Measurements from ENCODE around the gene TBRG4.

The TBRG4 gene

DNA sequence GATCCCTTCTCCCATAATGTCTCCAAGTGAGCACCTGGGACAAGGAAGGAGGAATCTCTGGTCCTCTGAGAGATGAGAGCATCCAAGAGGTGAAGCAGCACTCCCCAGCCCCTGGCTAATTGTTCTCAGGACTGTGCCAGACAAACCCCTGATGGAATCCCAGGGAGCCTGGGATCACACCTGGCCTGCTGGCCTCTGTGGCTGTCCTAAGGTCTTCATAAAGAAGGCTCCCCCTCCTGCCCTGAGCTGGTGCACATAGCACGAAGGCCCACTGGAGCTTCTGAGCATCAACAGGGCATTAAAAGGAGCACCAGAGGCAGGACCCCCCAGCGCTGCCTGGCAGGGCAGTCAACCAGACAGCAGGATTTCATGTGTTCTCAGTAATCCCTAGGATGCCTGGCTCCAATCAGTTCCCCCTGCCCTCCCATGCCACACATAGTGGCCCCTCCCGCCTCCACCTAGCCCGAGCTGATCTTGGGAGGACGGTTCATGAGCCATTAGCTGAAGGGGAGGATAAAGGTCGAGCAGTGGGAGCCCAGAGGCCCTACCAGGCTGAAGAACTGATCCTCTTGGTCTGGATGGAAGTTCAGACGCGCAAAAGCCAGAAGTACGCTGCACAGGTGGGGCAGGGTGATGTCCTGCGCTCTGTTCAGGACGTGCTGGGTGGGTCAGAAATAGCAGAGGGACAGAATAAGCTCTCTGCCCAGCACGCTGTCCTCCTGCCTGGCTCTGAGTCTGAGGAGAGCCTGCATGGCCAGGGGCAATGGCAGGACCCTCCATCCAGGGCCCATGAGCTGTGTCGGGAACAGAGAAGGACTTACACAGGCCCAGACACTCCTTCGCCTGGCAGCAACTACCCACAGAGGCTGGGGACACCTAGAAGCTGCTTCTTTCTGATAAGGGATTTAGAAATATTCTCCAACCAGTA, 8.4 kb downstream of the TBRG4 start:
- H3K9me2 ChIP-seq (replicated peaks; ENCODE audit: low read depth, low read length), result no peaks in the 10 kb centered on the region
- no peak overlapping the region for H3K4me2 ChIP-seq (ENCODE audit: low read depth, low read length, poor library complexity, severe bottlenecking)
- H3K4me1 ChIP-seq (ENCODE audit: insufficient read depth, low read length, poor library complexity, severe bottlenecking), result peaks cover 19% of the 10 kb centered on the region
- peaks cover 38% of the 10 kb centered on the region for H4K20me1 ChIP-seq (ENCODE audit: insufficient read depth, low read length, poor library complexity, severe bottlenecking)
- no peaks in the 10 kb centered on the region for H3K27me3 ChIP-seq (ENCODE audit: insufficient read depth, low read length, poor library complexity, severe bottlenecking)
- H2AFZ ChIP-seq (ENCODE audit: low read length), result no peak overlapping the region
- no peak overlapping the region for H3K4me3 ChIP-seq (ENCODE audit: low read length, poor library complexity, severe bottlenecking)
- no peak overlapping the region for H3K9ac ChIP-seq (ENCODE audit: low read depth, low read length, poor library complexity, severe bottlenecking)
- H3K9me3 ChIP-seq (ENCODE audit: insufficient read depth, low read depth, low read length), result no peaks in the 10 kb centered on the region
- no peaks in the 10 kb centered on the region for H3F3A ChIP-seq (ENCODE audit: low read depth)
- H3K79me2 ChIP-seq (ENCODE audit: insufficient read depth, low read length), result peaks cover 48% of the 10 kb centered on the region
- peaks cover 85% of the 10 kb centered on the region; the same call in 1 of the 2 replicates for H3K36me3 ChIP-seq (ENCODE audit: insufficient read depth, low read length)
- no peak for TF ChIP-seq EZH2phosphoT487 (IDR thresholded peaks at IDR 0.05; ENCODE audit: borderline replicate concordance)
- TF ChIP-seq, protein P1, sequence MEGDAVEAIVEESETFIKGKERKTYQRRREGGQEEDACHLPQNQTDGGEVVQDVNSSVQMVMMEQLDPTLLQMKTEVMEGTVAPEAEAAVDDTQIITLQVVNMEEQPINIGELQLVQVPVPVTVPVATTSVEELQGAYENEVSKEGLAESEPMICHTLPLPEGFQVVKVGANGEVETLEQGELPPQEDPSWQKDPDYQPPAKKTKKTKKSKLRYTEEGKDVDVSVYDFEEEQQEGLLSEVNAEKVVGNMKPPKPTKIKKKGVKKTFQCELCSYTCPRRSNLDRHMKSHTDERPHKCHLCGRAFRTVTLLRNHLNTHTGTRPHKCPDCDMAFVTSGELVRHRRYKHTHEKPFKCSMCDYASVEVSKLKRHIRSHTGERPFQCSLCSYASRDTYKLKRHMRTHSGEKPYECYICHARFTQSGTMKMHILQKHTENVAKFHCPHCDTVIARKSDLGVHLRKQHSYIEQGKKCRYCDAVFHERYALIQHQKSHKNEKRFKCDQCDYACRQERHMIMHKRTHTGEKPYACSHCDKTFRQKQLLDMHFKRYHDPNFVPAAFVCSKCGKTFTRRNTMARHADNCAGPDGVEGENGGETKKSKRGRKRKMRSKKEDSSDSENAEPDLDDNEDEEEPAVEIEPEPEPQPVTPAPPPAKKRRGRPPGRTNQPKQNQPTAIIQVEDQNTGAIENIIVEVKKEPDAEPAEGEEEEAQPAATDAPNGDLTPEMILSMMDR (conservative IDR thresholded peaks at IDR 0.05; ENCODE audit: low read length), result no peak

DNA sequence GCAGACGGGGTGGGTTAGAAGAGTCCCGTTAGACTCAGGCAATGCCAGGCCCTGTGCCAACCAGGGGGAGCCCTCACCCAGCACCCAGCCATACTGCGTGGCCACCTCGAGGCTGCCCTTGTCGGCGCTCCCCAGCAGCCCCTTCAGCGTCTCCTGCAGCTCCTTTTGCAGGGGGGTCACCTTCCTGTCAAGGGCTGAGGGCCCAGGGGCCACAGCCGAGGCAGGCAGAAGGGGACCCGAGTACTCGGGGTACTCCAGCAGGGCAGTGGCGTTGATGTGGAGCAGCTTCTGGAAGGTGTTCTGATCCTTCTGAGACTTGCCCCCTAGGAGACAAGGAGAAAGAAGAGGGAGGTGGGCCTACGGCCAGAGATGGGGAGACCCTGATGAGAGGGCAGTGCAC, 9.7 kb downstream of the TBRG4 start:
- TF ChIP-seq, protein P1 (conservative IDR thresholded peaks at IDR 0.05; ENCODE audit: low read length), result no peak
- no peak for TF ChIP-seq EZH2phosphoT487 (IDR thresholded peaks at IDR 0.05; ENCODE audit: borderline replicate concordance)
- peaks cover 35% of the 10 kb centered on the region for H3K79me2 ChIP-seq (ENCODE audit: insufficient read depth, low read length)
- no peak overlapping the region for H3K9ac ChIP-seq (ENCODE audit: low read depth, low read length, poor library complexity, severe bottlenecking)
- peaks cover 72% of the 10 kb centered on the region; the same call in 1 of the 2 replicates for H3K36me3 ChIP-seq (ENCODE audit: insufficient read depth, low read length)
- no peaks in the 10 kb centered on the region for H3K9me3 ChIP-seq (ENCODE audit: insufficient read depth, low read depth, low read length)
- peaks cover 6% of the 10 kb centered on the region for H3K4me1 ChIP-seq (ENCODE audit: insufficient read depth, low read length, poor library complexity, severe bottlenecking)
- no peak overlapping the region for H3K4me2 ChIP-seq (ENCODE audit: low read depth, low read length, poor library complexity, severe bottlenecking)
- no peaks in the 10 kb centered on the region for H3K9me2 ChIP-seq (replicated peaks; ENCODE audit: low read depth, low read length)
- no peak overlapping the region for H3K4me3 ChIP-seq (ENCODE audit: low read length, poor library complexity, severe bottlenecking)
- no peaks in the 10 kb centered on the region for H3F3A ChIP-seq (ENCODE audit: low read depth)
- H4K20me1 ChIP-seq (ENCODE audit: insufficient read depth, low read length, poor library complexity, severe bottlenecking), result peaks cover 25% of the 10 kb centered on the region
- no peak overlapping the region for H2AFZ ChIP-seq (ENCODE audit: low read length)
- no peaks in the 10 kb centered on the region for H3K27me3 ChIP-seq (ENCODE audit: insufficient read depth, low read length, poor library complexity, severe bottlenecking)

DNA sequence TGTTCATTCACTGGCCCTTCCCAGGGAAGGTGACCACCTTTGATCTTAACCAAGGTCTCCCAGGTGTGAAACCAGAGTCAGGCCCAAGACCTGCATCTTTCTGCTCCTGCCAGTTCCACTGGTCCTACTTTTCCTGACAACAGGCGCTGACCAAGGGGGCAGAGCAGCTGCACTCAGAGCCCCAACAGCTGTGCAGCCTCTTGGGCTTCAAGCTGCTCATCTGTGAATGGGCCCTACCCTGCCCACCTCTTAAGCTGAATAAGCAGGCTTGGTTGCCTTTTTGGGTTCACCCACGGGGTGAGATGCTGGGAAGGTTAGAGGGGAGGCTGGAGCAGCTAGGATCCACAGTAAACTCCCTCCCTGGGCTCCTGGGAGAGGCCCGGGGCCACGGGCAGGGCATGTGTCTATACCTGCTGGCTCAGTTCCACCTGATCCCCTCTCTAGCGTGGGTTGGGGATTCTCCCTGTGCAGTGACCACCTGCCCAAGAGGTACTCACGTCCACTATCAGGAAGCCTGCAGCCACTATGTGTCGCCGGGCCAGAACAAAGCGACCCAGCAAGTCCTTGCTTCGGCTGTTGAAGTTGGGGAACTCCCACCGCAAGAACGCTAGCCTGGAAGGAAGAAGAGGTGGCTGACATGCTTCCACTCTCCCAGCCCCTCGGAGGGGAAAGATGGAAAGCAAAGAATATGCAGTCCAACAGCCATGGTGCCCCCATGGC, 10.6 kb downstream of the TBRG4 start:
- H3F3A ChIP-seq (ENCODE audit: low read depth), result no peaks in the 10 kb centered on the region

More for the DNA sequence above, 10.6 kb downstream of the TBRG4 start:
- TF ChIP-seq, protein P1 (conservative IDR thresholded peaks at IDR 0.05; ENCODE audit: low read length), result no peak
- TF ChIP-seq EZH2phosphoT487 (IDR thresholded peaks at IDR 0.05; ENCODE audit: borderline replicate concordance), result no peak
- peaks cover 17% of the 10 kb centered on the region for H4K20me1 ChIP-seq (ENCODE audit: insufficient read depth, low read length, poor library complexity, severe bottlenecking)
- H3K36me3 ChIP-seq (ENCODE audit: insufficient read depth, low read length), result peaks cover 66% of the 10 kb centered on the region; the same call in 1 of the 2 replicates
- no peaks in the 10 kb centered on the region for H3K9me2 ChIP-seq (replicated peaks; ENCODE audit: low read depth, low read length)
- H3K9me3 ChIP-seq (ENCODE audit: insufficient read depth, low read depth, low read length), result no peaks in the 10 kb centered on the region
- H3K4me2 ChIP-seq (ENCODE audit: low read depth, low read length, poor library complexity, severe bottlenecking), result no peak overlapping the region
- H3K4me1 ChIP-seq (ENCODE audit: insufficient read depth, low read length, poor library complexity, severe bottlenecking), result no peaks in the 10 kb centered on the region
- H3K79me2 ChIP-seq (ENCODE audit: insufficient read depth, low read length), result peaks cover 27% of the 10 kb centered on the region
- no peak overlapping the region for H2AFZ ChIP-seq (ENCODE audit: low read length)
- H3K9ac ChIP-seq (ENCODE audit: low read depth, low read length, poor library complexity, severe bottlenecking), result no peak overlapping the region
- no peak overlapping the region for H3K4me3 ChIP-seq (ENCODE audit: low read length, poor library complexity, severe bottlenecking)
- no peaks in the 10 kb centered on the region for H3K27me3 ChIP-seq (ENCODE audit: insufficient read depth, low read length, poor library complexity, severe bottlenecking)

Data from Loucy (cell line).